Panc1 (cell line): Measurements from ENCODE around the gene GMPPA. TPM values are rescaled to one million over a fixed set of nuclear protein-coding genes. Genes with fewer than 3 reads are reported as not detected.

Experiments used
- ATAC-seq: fragments of 200-7000 bp; cut with Tn5 transposase; 2 replicates; pipeline ENCODE4 v1.9.1; 2020; ENCODE audit warnings: mild to moderate bottlenecking, moderate library complexity
- BruUV-seq: library from RNA; stranded (reverse); fragments of 400-500 nt; replicated peaks from 2 replicates; lab custom pipeline; 2021; lab: Mats Ljungman, UMichigan
- CTCF ChIA-PET: fragments of 300-600 bp; sonication (Branson Sonifier 250); formaldehyde crosslinking; loops from one replicate; lab custom pipeline; 2022; ENCODE audit warnings: antibody characterized with exemption; lab: Charles Lee
- POLR2A ChIA-PET: fragments of 300-600 bp; sonication (Branson Sonifier 250); formaldehyde crosslinking; loops from one replicate; lab custom pipeline; 2022; ENCODE audit warnings: antibody characterized with exemption; lab: Charles Lee
- DNase-seq: peaks from one replicate; pipeline ENCODE4 v3.0.0-alpha.2; 2010; ENCODE audit warnings: low read depth, low spot score
- H3K27ac ChIP-seq: 2 replicates; pipeline ENCODE4 v1.5.1; 2011; ENCODE audit warnings: mild to moderate bottlenecking, low read length, inconsistent platforms
- H3K27me3 ChIP-seq: fragments of 200-500 bp; sonication (Bioruptor generic); 2 replicates; pipeline ENCODE4 v1.6.0; 2014; ENCODE audit warnings: low read length, inconsistent platforms; ENCODE audit not compliant: control insufficient read depth, insufficient read depth
- H3K36me3 ChIP-seq: fragments of 200-500 bp; sonication (Bioruptor generic); 2 replicates; pipeline ENCODE4 v1.5.1; 2014; ENCODE audit warnings: inconsistent platforms, mild to moderate bottlenecking, low read length, moderate library complexity; ENCODE audit not compliant: control insufficient read depth, insufficient read depth
- H3K4me1 ChIP-seq: 2 replicates; pipeline ENCODE4 v1.5.1; 2011; ENCODE audit warnings: inconsistent platforms, mild to moderate bottlenecking, low read length, moderate library complexity; ENCODE audit not compliant: control insufficient read depth, insufficient read depth
- H3K4me3 ChIP-seq, 2 experiments: 2 replicates each; pipeline ENCODE4 v1.5.1; 2011 to 2012; ENCODE audit warnings: low read depth in 2 of 2, low read length in 2 of 2, mild to moderate bottlenecking in 2 of 2, inconsistent platforms in 1 of 2, moderate library complexity in 1 of 2
- H3K9me3 ChIP-seq: fragments of 200-500 bp; sonication (Bioruptor generic); 2 replicates; pipeline ENCODE4 v1.5.1; 2014; ENCODE audit warnings: low read depth, mild to moderate bottlenecking, inconsistent platforms, low read length, moderate library complexity; ENCODE audit not compliant: control insufficient read depth, insufficient read depth
- CTCF ChIP-seq: fragments of 450-650 bp; IDR thresholded peaks from 2 replicates; pipeline ENCODE4 v1.5.1; 2017; ENCODE audit warnings: mild to moderate bottlenecking
- POLR2AphosphoS5 ChIP-seq: IDR thresholded peaks from 2 replicates; pipeline ENCODE4 v1.6.1; 2012; ENCODE audit warnings: mild to moderate bottlenecking, low read depth, low read length, moderate library complexity
- REST ChIP-seq, 2 experiments: IDR thresholded peaks; 2 replicates each; pipeline ENCODE4 v1.6.1; 2011 to 2012; ENCODE audit warnings: low read depth in 2 of 2, control low read depth in 1 of 2, low read length in 1 of 2, mild to moderate bottlenecking in 1 of 2, moderate library complexity in 1 of 2; ENCODE audit not compliant: insufficient read depth in 1 of 2
- SIN3A ChIP-seq: IDR thresholded peaks from 2 replicates; pipeline ENCODE4 v1.6.1; 2012; ENCODE audit warnings: low read depth, mild to moderate bottlenecking, low read length, moderate library complexity, borderline replicate concordance; ENCODE audit not compliant: insufficient read depth
- TCF7L2 ChIP-seq: IDR thresholded peaks from 2 replicates; pipeline ENCODE4 v1.6.1; 2011; ENCODE audit warnings: mild to moderate bottlenecking, low read depth, low read length, inconsistent platforms
- in situ Hi-C: cut with HindIII; loops from 2 replicates; pipeline ENCODE4 v1.10.0; 2016; ENCODE audit warnings: low sequenced_read_pairs, low pct_unique_long_range_greater_than_20kb
- intact Hi-C: fragments of 100-400 bp; cut with micrococcal nuclease; formaldehyde crosslinking; loops from one replicate; pipeline ENCODE4 v1.10.0; 2022; ENCODE audit not compliant: unreplicated experiment
- total RNA-seq: library from RNA; stranded (reverse); gene quantifications from one replicate; pipeline ENCODE4 v1.2.1, GENCODE V29; 2021; ENCODE audit not compliant: unreplicated experiment

Gene GMPPA
- total RNA-seq, 1 experiment from 2014 or later, result 66.2 TPM

GRCh38 chr2:219480004-219480403, 18.7 kb upstream of the GMPPA start:
- Histone ChIP-seq H3K9me3 (no peaks in the 10 kb centered on the region), H3K27me3 (no peaks in the 10 kb centered on the region), H3K4me1 (no peaks in the 10 kb centered on the region), H3K4me3 (no peak overlapping the region), H3K36me3 (no peaks in the 10 kb centered on the region), H3K27ac (no peak overlapping the region)
- in situ Hi-C loops, result no loop called here
- TF ChIP-seq POLR2AphosphoS5 (no peak), REST (IDR thresholded peaks at IDR 0.05; ENCODE audit: insufficient read depth in 1 of 2, low read depth in 2 of 2, low read length in 1 of 2) (no peak), TCF7L2 (no peak), SIN3A (no peak), CTCF (no peak)
- DNase-seq (no peak), ATAC-seq (no peak)
- BruUV-seq, result no TSS peak
- CTCF ChIA-PET, result no interaction called here
- POLR2A ChIA-PET, result no interaction called here
- intact Hi-C loops, result no loop called here

GRCh38 chr2:219482674-219483405, 15.9 kb upstream of the GMPPA start:
- intact Hi-C loops (no loop called here), in situ Hi-C loops (no loop called here)
- CTCF ChIA-PET, result interaction anchor here (0.7 to 1.2 kb wide), 2 partner anchors 13 to 47 kb away, joined by 3 to 4 read pairs; no protein-coding TSS in a partner anchor
- H3K4me1 ChIP-seq, result no peaks in the 10 kb centered on the region
- H3K27ac ChIP-seq, result no peak overlapping the region
- no peaks in the 10 kb centered on the region for H3K36me3 ChIP-seq
- TF ChIP-seq SIN3A, result no peak
- TF ChIP-seq REST (IDR thresholded peaks at IDR 0.05; ENCODE audit: insufficient read depth in 1 of 2, low read depth in 2 of 2, low read length in 1 of 2), result no peak
- no peak for TF ChIP-seq TCF7L2
- TF ChIP-seq POLR2AphosphoS5, result no peak
- no peak for TF ChIP-seq CTCF
- no peaks in the 10 kb centered on the region for H3K9me3 ChIP-seq
- no TSS peak for BruUV-seq
- ATAC-seq (no peak), DNase-seq (no peak)
- H3K27me3 ChIP-seq, result no peaks in the 10 kb centered on the region
- H3K4me3 ChIP-seq, result no peak overlapping the region
- POLR2A ChIA-PET, result no interaction called here
